NT2/D1 (cell line): ENCODE measurements around the gene FARP1.

ENCODE experiments used
- SUZ12 ChIP-seq: IDR thresholded peaks from 2 replicates; pipeline ENCODE4 v1.6.1; 2011; ENCODE audit not compliant: insufficient read length, insufficient read depth; ENCODE audit errors: extremely low read depth
- YY1 ChIP-seq: IDR thresholded peaks from 2 replicates; pipeline ENCODE4 v1.6.1; 2011; ENCODE audit not compliant: insufficient read length, insufficient read depth
- ZNF274 ChIP-seq: IDR thresholded peaks from 2 replicates; pipeline ENCODE4 v1.6.1; 2011; ENCODE audit warnings: mild to moderate bottlenecking, low read depth, low read length

GRCh38 chr13:98467263-98467985 is 324.5 kb downstream of the FARP1 start:
- TF ChIP-seq YY1, result no peak
- no peak for TF ChIP-seq ZNF274
- TF ChIP-seq SUZ12, result no peak
